SK-N-SH treated with all-trans-retinoic acid at 6 μM for 48 hours (cell line): ENCODE measurements around the gene PPP1R1B.
"Not testable (repeated sequence)": the region's sequence is repeated elsewhere in the genome, so short reads cannot be mapped to it uniquely, and the experiment has no call there.

Experiments
- ATAC-seq: fragments of 200-7000 bp; cut with Tn5 transposase; 3 replicates; pipeline ENCODE4 v1.9.1; 2020; ENCODE audit warnings: mild to moderate bottlenecking, moderate library complexity
- ARNTL ChIP-seq: fragments of 450-650 bp; formaldehyde crosslinking; IDR thresholded peaks from 2 replicates; pipeline ENCODE4 v1.5.0; 2020; ENCODE audit warnings: low read depth, mild to moderate bottlenecking, moderate library complexity, borderline replicate concordance
- BACH2 ChIP-seq: fragments of 250-450 bp; sonication (Bioruptor Pico); IDR thresholded peaks from 2 replicates; pipeline ENCODE4 v1.9.0; 2021; ENCODE audit warnings: mild to moderate bottlenecking, borderline replicate concordance
- CSDC2 ChIP-seq: fragments of 250-450 bp; sonication (Bioruptor Pico); IDR thresholded peaks from 2 replicates; pipeline ENCODE4 v1.5.0; 2020; ENCODE audit warnings: mild to moderate bottlenecking, moderate library complexity
- ESRRG ChIP-seq: fragments of 250-450 bp; sonication (Bioruptor Pico); IDR thresholded peaks from 2 replicates; pipeline ENCODE4 v1.6.1; 2021; ENCODE audit warnings: mild to moderate bottlenecking
- GLIS3 ChIP-seq: fragments of 250-450 bp; sonication (Bioruptor Pico); IDR thresholded peaks from 2 replicates; pipeline ENCODE4 v1.5.0; 2020; ENCODE audit warnings: mild to moderate bottlenecking, moderate library complexity
- ISL1 ChIP-seq: fragments of 250-450 bp; sonication (Bioruptor Pico); IDR thresholded peaks from 2 replicates; pipeline ENCODE4 v2.1.2; 2022; ENCODE audit warnings: mild to moderate bottlenecking, moderate library complexity
- OSR1 ChIP-seq: fragments of 250-450 bp; sonication (Bioruptor Pico); IDR thresholded peaks from 2 replicates; pipeline ENCODE4 v1.8.0; 2022; ENCODE audit warnings: moderate library complexity, mild to moderate bottlenecking, inconsistent platforms
- PATZ1 ChIP-seq: fragments of 250-450 bp; sonication (Bioruptor Pico); IDR thresholded peaks from 2 replicates; pipeline ENCODE4 v1.8.0; 2020; ENCODE audit warnings: mild to moderate bottlenecking, moderate library complexity, borderline replicate concordance
- POU6F1 ChIP-seq: fragments of 250-450 bp; sonication (Bioruptor Pico); IDR thresholded peaks from 2 replicates; pipeline ENCODE4 v1.8.0; 2021; ENCODE audit warnings: low read depth, mild to moderate bottlenecking, moderate library complexity, borderline replicate concordance
- PPARA ChIP-seq: fragments of 250-450 bp; sonication (Bioruptor Pico); IDR thresholded peaks from 2 replicates; pipeline ENCODE4 v1.5.0; 2020; ENCODE audit warnings: mild to moderate bottlenecking, borderline replicate concordance
- RARB ChIP-seq: fragments of 250-450 bp; sonication (Bioruptor Pico); IDR thresholded peaks from 2 replicates; pipeline ENCODE4 v1.8.0; 2021; ENCODE audit warnings: mild to moderate bottlenecking, moderate library complexity
- SNAI2 ChIP-seq: fragments of 250-450 bp; sonication (Bioruptor Pico); IDR thresholded peaks from 2 replicates; pipeline ENCODE4 v1.5.0; 2020; ENCODE audit warnings: mild to moderate bottlenecking, moderate library complexity
- TCF4 ChIP-seq: fragments of 250-450 bp; sonication (Bioruptor Pico); IDR thresholded peaks from 2 replicates; pipeline ENCODE4 v1.8.0; 2021; ENCODE audit warnings: mild to moderate bottlenecking, moderate library complexity, borderline replicate concordance
- TSHZ2 ChIP-seq: fragments of 250-450 bp; sonication (Bioruptor Pico); IDR thresholded peaks from 2 replicates; pipeline ENCODE4 v1.5.0; 2020; ENCODE audit warnings: mild to moderate bottlenecking, moderate library complexity
- ZC3H10 ChIP-seq: fragments of 250-450 bp; sonication (Bioruptor Pico); IDR thresholded peaks from 2 replicates; pipeline ENCODE4 v1.5.1; 2021; ENCODE audit warnings: mild to moderate bottlenecking, moderate library complexity
- ZFP3 ChIP-seq: fragments of 250-450 bp; sonication (Bioruptor Pico); IDR thresholded peaks from 2 replicates; pipeline ENCODE4 v1.5.0; 2020; ENCODE audit warnings: mild to moderate bottlenecking, moderate library complexity
- ZFP30 ChIP-seq: fragments of 450-650 bp; formaldehyde crosslinking; IDR thresholded peaks from 2 replicates; pipeline ENCODE4 v1.5.0; 2022; ENCODE audit warnings: mild to moderate bottlenecking, moderate library complexity
- ZNF565 ChIP-seq: fragments of 450-650 bp; formaldehyde crosslinking; conservative IDR thresholded peaks from 2 replicates; pipeline ENCODE4 v1.5.0; 2020; ENCODE audit warnings: low read depth, mild to moderate bottlenecking, moderate library complexity
- ZNF70 ChIP-seq: fragments of 450-650 bp; formaldehyde crosslinking; IDR thresholded peaks from 2 replicates; pipeline ENCODE4 v1.5.0; 2020; ENCODE audit warnings: mild to moderate bottlenecking, moderate library complexity
- ZNF8 ChIP-seq: fragments of 450-650 bp; formaldehyde crosslinking; IDR thresholded peaks from 2 replicates; pipeline ENCODE4 v1.5.0; 2020; ENCODE audit warnings: mild to moderate bottlenecking, moderate library complexity

Gene PPP1R1B

GRCh38 chr17:39581759-39582085, 45.0 kb upstream of the PPP1R1B start:
- ATAC-seq: no peak
- TF ChIP-seq ZNF70 (CRISPR knock-in tag): no peak
- no peak for TF ChIP-seq PPARA (CRISPR knock-in tag)
- TF ChIP-seq ZFP3 (CRISPR knock-in tag): no peak
- TF ChIP-seq TSHZ2: no peak
- no peak for TF ChIP-seq ISL1 (CRISPR knock-in tag)
- TF ChIP-seq ZNF8 (CRISPR knock-in tag): no peak
- no peak for TF ChIP-seq ZFP30 (CRISPR knock-in tag)
- TF ChIP-seq OSR1: no peak
- TF ChIP-seq BACH2 (CRISPR knock-in tag): no peak
- TF ChIP-seq PATZ1 (CRISPR knock-in tag): no peak
- TF ChIP-seq TCF4: no peak
- TF ChIP-seq GLIS3 (CRISPR knock-in tag): no peak
- TF ChIP-seq CSDC2 (CRISPR knock-in tag): no peak
- TF ChIP-seq ZNF565 (CRISPR knock-in tag): no peak
- no peak for TF ChIP-seq RARB (CRISPR knock-in tag)
- no peak for TF ChIP-seq ZC3H10 (CRISPR knock-in tag)
- TF ChIP-seq ESRRG: no peak
- no peak for TF ChIP-seq ARNTL (CRISPR knock-in tag)
- no peak for TF ChIP-seq POU6F1 (CRISPR knock-in tag)
- no peak for TF ChIP-seq SNAI2 (CRISPR knock-in tag)
- TF ChIP-seq, all 23 proteins: peak for 0

GRCh38 chr17:39582658-39583057, 44.1 kb upstream of the PPP1R1B start:
- ATAC-seq: no peak
- TF ChIP-seq SNAI2 (CRISPR knock-in tag) (no peak), OSR1 (no peak)

GRCh38 chr17:39590180-39590579, 36.6 kb upstream of the PPP1R1B start:
- ATAC-seq: not testable (repeated sequence)

GRCh38 chr17:39591958-39592954, 34.5 kb upstream of the PPP1R1B start:
- peak; percentile 55 for ATAC-seq
- no peak for TF ChIP-seq ZFP3 (CRISPR knock-in tag)
- TF ChIP-seq ISL1 (CRISPR knock-in tag): no peak
- no peak for TF ChIP-seq SNAI2 (CRISPR knock-in tag)
- TF ChIP-seq TCF4: no peak
- TF ChIP-seq TSHZ2: no peak
- TF ChIP-seq PATZ1 (CRISPR knock-in tag): no peak
- TF ChIP-seq ESRRG: no peak
- no peak for TF ChIP-seq POU6F1 (CRISPR knock-in tag)
- TF ChIP-seq ZNF70 (CRISPR knock-in tag): no peak
- TF ChIP-seq BACH2 (CRISPR knock-in tag): no peak
- TF ChIP-seq CSDC2 (CRISPR knock-in tag): no peak
- TF ChIP-seq ZNF8 (CRISPR knock-in tag): no peak
- no peak for TF ChIP-seq RARB (CRISPR knock-in tag)
- no peak for TF ChIP-seq GLIS3 (CRISPR knock-in tag)
